22Rv1 (cell line): ENCODE results near the gene TMEM150B.

Source experiments
- ZFX ChIP-seq: fragments of 450-650 bp; IDR thresholded peaks from 2 replicates; pipeline ENCODE4 v1.6.1; 2017; ENCODE audit warnings: antibody characterized with exemption, borderline replicate concordance
- TF ChIP-seq, protein P1 (sequence below): fragments of 450-650 bp; IDR thresholded peaks from 2 replicates; pipeline ENCODE4 v1.5.1; 2017; ENCODE audit warnings: mild to moderate bottlenecking

GRCh38 chr19:55312621-55313512 lies 12.3 kb downstream of the TMEM150B start:
- TF ChIP-seq, protein P1, sequence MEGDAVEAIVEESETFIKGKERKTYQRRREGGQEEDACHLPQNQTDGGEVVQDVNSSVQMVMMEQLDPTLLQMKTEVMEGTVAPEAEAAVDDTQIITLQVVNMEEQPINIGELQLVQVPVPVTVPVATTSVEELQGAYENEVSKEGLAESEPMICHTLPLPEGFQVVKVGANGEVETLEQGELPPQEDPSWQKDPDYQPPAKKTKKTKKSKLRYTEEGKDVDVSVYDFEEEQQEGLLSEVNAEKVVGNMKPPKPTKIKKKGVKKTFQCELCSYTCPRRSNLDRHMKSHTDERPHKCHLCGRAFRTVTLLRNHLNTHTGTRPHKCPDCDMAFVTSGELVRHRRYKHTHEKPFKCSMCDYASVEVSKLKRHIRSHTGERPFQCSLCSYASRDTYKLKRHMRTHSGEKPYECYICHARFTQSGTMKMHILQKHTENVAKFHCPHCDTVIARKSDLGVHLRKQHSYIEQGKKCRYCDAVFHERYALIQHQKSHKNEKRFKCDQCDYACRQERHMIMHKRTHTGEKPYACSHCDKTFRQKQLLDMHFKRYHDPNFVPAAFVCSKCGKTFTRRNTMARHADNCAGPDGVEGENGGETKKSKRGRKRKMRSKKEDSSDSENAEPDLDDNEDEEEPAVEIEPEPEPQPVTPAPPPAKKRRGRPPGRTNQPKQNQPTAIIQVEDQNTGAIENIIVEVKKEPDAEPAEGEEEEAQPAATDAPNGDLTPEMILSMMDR, result no peak
- TF ChIP-seq ZFX, result no peak
